ENCODE results near the gene PXMP4. TPM values are rescaled to one million over a fixed set of nuclear protein-coding genes. Genes with fewer than 3 reads are reported as not detected.

PXMP4 gene
- total and polyA plus RNA-seq, 8 donors, result 11.6 to 47.5 (median 15.1) TPM

GRCh38 chr20:33753763-33754162 is 33.7 kb upstream of the PXMP4 start:
- TF ChIP-seq CTCF (IDR thresholded peaks at IDR 0.05), result no peak
- no peak for DNase-seq
- ATAC-seq, result peak; percentile 40
- Histone ChIP-seq H3K9me3 (peaks cover 0 to 5% of the 10 kb centered on the region in 2 donors), H3K4me3 (no peak overlapping the region), H3K27ac (no peak overlapping the region), H3K4me1 (no peaks in the 10 kb centered on the region), H3K36me3 (peaks cover 0 to 95% of the 10 kb centered on the region in 2 donors), H3K27me3 (no peaks in the 10 kb centered on the region)
- intact Hi-C loops (cut with DNase I), result no loop called here

GRCh38 chr20:33753143-33753542 is 33.0 kb upstream of the PXMP4 start:
- no peak for TF ChIP-seq CTCF (IDR thresholded peaks at IDR 0.05)
- ATAC-seq (no peak), DNase-seq (no peak)
- H3K4me1 ChIP-seq, result no peaks in the 10 kb centered on the region
- H3K27me3 ChIP-seq, result no peaks in the 10 kb centered on the region
- H3K9me3 ChIP-seq, result peaks cover 0 to 5% of the 10 kb centered on the region in 2 donors
- H3K36me3 ChIP-seq, result peaks cover 0 to 96% of the 10 kb centered on the region in 2 donors
- no peak overlapping the region for H3K27ac ChIP-seq
- intact Hi-C loops (cut with DNase I), result no loop called here
- H3K4me3 ChIP-seq, result no peak overlapping the region

- intact Hi-C loops (cut with DNase I), result no loop called here
- H3K4me1 ChIP-seq, result no peaks in the 10 kb centered on the region
- no peak overlapping the region for H3K4me3 ChIP-seq
- H3K27me3 ChIP-seq, result no peaks in the 10 kb centered on the region
- H3K9me3 ChIP-seq, result no peaks in the 10 kb centered on the region
- DNase-seq (no peak), ATAC-seq (no peak)
- peaks cover 0 to 88% of the 10 kb centered on the region in 2 donors for H3K36me3 ChIP-seq
- no peak overlapping the region for H3K27ac ChIP-seq
- no peak for TF ChIP-seq CTCF (IDR thresholded peaks at IDR 0.05)
Observed at GRCh38 chr20:33751775-33752174, 31.7 kb upstream of the PXMP4 start.

- no peak overlapping the region for H3K4me3 ChIP-seq
- no peak for TF ChIP-seq CTCF (IDR thresholded peaks at IDR 0.05)
Observed at GRCh38 chr20:33746325-33746998, 26.4 kb upstream of the PXMP4 start.

GRCh38 chr20:33744773-33745385 is 24.8 kb upstream of the PXMP4 start:
- DNase-seq, result no peak
- no peak for ATAC-seq
- intact Hi-C loops (cut with DNase I), result no loop called here
- Histone ChIP-seq H3K4me1 (no peaks in the 10 kb centered on the region), H3K36me3 (peaks cover 0 to 42% of the 10 kb centered on the region in 2 donors), H3K9me3 (no peaks in the 10 kb centered on the region), H3K27ac (no peak overlapping the region), H3K4me3 (no peak overlapping the region), H3K27me3 (no peaks in the 10 kb centered on the region)
- no peak for TF ChIP-seq CTCF (IDR thresholded peaks at IDR 0.05)

More at GRCh38 chr20:33746325-33746998, 26.4 kb upstream of the PXMP4 start:
- DNase-seq (no peak), ATAC-seq (no peak)
- H3K27me3 ChIP-seq, result no peaks in the 10 kb centered on the region
- H3K9me3 ChIP-seq, result no peaks in the 10 kb centered on the region
- H3K36me3 ChIP-seq, result peaks cover 0 to 55% of the 10 kb centered on the region in 2 donors
- no peak overlapping the region for H3K27ac ChIP-seq
- intact Hi-C loops (cut with DNase I), result no loop called here
- H3K4me1 ChIP-seq, result no peaks in the 10 kb centered on the region

All from left lung (tissue), 10 donors.